NCI-H1417 (cell line): Measurements from ENCODE around the gene ALDH1A3.

ENCODE experiments used
- DNase-seq, 3 experiments: peaks; one replicate each; lab custom pipeline; 2025; lab: John Stamatoyannopoulos, UW

Gene ALDH1A3

DNA sequence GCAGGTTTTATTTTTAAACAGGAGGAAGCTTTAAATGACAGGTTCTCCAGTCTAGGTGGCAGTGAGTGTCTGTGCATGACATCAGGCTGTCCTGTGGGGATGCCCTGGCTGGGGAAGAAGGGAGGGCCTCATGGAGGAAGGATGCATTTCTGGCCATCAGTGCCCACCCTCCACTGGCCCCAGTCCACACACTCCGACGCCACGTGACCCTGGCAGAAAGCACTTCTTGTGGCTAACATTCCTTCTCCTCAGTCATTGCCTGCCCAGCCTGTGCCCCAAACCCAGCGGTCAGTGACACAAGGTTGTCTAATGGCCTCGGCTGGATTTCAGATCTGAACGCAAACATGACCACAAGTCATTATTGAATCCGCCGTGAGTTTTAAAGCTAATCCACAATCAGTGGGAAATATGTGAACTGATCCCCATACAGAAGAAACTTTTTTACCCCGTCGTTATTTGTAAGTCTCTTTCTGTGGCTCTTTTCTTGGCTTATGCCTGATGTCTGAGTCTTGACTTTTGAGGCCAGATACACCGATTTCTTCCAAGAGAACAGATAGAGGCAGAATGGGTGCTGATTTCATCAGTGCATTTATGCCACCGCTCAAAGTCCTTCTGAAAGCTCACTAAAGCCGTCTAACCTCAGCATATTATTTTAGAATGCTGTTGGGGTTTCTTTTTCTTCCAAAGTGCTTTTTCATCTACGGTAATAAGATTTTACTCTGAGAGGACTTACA lies 22.2 kb downstream of the ALDH1A3 start:
- no peak for DNase-seq

DNA sequence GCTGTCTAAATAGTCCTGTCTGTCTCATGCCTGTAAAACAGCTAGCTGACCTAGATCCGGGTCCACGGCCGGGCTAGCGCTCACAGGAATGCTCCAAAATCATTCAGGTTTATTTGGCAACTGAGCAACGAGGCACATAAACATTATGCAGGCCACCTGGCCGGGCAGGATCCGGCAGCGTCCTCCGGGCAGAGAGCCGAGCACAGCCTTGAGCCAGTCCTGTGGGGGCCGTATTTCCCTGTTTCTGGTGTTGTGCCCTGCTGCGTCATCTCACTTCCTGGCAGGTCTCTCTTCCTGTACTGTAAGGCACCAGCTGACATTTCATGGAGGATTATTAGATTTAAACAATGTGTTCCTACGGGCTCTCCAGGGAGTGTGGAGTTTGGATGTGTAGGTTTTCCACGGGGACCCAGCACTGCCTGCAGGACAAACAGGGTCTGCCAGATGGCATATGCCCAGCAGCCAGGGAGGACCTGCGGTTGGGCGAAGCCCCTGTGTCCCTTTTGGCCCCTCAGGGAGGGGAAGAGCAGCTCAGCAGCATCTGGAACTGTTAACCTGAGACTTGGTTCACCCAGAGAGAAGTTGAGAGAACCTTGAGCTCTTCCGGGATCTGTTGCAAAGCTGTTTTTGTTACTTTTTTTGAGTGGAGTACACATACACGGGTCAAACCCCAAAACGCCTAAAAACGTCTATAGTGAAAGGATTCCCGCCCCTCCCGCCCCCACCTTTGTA lies 23.0 kb downstream of the ALDH1A3 start:
- peak in 1 of 3 experiments; percentile 20 for DNase-seq

DNA sequence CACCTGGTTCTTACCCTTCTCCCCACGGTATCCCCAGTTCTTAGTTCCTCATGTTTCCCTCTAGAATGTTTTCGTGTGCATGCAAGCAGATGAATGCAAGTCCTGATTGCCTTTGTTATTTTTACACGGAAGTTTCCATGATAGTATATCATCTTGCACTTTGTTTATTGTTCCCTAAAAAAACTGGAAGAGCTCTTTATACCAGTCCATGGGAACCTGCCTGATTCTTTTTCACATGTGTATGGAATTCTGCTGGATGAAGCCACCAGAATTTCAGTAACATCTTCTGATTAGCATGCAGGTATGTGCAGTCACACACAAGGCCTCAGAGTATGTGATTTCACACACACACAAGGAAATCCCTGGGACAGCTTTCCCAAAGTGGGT lies 23.5 kb downstream of the ALDH1A3 start:
- DNase-seq, result no peak

DNA sequence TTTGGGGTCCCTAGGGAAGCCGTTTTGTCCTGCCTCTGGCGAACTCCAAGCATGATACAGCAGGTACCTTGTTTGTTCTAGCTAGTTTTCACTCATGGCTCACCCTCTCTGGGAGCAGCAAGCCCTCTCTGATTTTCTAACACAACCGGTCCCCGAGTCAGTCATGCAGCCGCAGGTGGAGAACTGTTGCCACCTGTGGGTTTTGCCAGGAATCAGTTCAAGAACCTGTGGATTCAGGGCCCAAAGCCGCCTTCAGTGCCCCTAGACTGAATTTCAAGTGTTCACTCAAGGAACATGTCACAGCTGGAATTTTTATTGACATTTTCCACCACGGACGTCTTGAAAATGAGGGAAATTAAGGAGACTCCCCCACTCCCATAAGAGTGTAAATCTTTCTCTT lies 26.2 kb downstream of the ALDH1A3 start:
- peak in 1 of 3 experiments; percentile 26 for DNase-seq

DNA sequence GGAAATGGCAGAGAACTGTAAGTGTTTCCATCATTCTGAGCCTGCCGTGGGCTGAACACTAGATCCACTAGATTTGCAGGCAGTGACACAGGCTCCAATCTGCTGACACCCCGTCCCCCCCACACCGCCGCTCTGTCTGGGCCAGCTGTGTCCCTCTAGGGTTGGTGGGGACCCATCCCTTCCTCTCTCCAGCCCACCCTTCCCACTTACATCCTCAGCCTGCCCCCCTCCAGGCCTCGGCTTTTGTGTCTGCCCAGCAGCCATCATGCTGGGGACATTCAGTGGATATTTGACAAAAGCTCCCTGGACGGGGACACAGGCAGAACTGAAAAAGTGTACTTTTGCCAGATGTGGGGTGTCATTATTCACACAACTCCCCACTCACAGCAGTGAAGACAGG lies 28.8 kb downstream of the ALDH1A3 start:
- no peak for DNase-seq

DNA sequence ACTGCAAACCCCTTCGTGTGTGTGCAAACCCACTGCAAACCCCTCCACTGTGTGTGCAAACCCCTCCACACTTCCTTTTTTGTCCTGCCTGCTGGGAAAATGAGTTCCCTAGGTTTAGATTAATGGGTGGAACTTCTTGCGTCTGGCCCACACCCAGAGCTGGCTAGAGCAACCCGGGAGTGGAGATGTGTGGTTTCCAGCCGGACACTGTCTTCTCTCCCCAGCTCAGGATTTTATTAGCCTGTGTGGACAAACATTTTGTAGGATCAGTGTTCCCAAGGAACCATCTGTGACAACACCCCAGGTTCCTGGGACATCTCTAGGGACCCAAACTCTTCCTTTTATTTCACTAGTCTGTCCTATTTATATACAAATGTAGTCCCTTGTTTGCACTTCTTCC lies 29.9 kb downstream of the ALDH1A3 start:
- DNase-seq, result no peak

DNA sequence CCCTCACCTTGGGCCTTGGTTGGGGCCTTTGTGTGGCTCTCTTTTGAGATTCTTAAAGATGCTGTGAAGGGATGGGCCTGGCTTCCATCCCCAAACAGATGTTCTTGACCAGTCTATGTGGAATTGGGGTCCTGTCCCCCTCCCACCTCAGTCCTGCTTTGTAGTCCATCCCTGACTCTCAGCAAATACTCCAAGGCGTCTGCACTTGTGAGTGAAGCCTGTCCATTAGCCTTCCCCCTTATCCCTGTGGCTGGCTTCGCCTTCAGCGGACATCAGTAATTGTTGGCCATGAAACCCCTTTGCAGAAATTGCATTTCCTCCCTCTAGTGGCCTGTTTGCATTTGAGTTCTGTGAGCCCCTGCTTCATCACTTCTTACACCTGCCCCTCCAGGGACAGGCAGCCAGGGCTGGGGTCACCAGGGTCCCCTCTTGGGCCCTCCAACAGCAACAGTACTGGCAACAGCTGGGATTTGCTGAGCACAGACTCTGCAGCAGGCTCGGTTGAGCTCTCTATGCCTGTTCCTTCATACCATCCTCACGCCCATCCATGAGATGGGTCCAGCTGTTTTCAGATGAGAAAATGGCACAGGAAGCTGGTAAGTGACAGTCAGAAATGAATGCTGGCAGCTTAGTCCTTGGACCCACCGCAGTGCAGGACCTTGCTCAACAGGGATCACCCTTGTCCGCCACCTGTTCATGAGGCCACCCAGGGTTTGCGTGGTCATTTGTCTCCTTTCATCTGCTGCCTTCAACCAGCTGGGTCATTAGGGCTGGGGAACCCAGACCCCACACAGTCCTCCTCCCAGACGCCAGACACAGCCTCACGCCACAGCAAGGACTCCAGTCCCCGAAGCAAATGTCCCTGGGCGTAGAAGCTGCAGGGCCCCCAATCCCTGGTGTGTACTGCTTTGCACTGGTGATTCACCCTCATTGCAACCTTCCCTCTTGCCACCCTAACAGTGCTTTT lies 30.6 kb downstream of the ALDH1A3 start:
- peak in 2 of 3 experiments; percentile 12 to 17 for DNase-seq

DNA sequence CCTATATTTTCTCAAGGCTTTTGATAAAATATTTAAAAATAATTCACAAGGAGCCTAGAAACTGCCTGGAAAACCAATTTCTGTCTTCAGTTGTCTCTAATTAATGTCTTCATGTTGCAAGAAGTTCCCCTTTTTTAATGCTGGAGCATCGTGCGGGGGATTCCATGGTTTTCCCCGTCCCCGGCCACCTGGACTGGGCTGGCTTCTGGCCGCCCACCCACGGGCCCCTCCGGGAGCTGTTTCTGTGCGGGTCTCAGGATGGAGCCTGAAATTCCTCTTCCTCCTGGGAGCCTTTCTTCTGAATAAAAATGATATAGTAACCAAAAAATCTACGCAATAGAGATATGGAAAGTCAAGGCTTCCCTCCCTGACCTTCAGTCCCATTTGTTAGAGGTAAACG lies 31.5 kb downstream of the ALDH1A3 start:
- DNase-seq, result no peak

DNA sequence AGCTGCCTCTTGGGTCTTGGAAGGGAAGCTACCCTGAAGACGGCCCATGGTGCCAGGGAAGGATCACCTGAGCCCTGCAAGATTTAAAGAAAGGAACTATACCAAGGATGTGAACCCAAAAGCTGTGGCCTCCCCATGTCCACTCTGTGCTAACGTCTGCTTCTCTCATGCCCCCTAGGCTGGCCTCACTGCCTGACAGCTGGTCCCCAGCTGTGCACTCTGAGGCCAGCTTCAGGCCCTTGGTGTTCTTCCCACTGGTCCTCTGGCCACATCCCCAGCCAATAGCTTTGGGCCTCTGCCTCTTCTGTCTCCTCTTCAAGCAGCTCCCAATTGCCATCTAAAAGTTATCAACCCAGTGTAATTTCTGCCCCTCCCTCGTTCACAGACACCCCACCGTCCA lies 34.3 kb downstream of the ALDH1A3 start:
- no peak for DNase-seq

DNA sequence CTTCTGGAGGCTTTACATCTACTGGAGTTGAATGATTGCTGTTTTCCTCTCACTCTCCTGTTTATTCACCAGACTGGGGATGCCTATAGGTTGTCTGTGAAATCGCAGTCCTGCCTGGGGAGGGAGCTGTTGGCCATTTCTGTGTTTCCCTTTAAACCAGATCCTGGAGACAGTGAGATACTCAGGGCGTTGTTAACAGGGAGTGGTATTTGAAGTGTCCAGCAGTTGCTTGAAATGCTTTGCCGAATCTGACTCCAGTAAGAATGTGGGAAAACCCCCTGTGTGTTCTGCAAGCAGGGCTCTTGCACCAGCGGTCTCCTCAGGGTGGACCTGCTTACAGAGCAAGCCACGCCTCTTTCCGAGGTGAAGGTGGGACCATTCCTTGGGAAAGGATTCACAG lies 35.2 kb downstream of the ALDH1A3 start:
- DNase-seq, result no peak

DNA sequence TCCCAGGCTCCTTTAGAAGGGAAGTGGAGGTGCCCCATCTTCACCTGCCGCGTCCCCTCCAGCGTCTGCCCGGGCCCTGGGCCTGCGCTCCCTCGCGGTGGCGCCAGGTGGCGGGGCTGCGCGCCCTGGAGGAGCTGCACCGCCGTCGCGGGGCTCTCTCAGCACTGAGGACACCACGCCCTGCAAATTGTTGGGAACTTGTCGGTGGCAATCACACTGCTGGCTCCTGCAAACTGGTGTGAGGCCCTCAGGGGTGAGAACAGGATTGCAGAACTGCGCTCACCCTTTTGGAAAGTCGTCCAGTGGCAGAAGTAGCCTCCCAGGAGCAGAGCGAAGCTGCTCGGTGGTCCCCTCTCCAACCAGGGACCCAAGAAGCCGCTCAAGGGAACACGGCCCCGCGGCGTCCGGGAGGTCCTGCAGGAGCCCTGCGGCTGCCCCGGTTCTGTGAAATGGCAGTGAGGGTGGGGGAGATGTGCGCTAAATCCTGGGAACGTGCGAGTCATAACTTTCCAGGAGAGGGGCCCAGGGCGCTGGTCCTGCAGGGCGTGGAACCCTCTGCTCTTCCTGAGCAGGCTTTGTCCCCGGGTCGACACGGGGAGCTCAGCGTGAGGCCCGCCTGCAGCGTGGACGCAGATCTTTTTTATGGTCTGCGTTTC lies 38.5 kb downstream of the ALDH1A3 start:
- peak; percentile 79 to 93 (median 84) for DNase-seq

DNA sequence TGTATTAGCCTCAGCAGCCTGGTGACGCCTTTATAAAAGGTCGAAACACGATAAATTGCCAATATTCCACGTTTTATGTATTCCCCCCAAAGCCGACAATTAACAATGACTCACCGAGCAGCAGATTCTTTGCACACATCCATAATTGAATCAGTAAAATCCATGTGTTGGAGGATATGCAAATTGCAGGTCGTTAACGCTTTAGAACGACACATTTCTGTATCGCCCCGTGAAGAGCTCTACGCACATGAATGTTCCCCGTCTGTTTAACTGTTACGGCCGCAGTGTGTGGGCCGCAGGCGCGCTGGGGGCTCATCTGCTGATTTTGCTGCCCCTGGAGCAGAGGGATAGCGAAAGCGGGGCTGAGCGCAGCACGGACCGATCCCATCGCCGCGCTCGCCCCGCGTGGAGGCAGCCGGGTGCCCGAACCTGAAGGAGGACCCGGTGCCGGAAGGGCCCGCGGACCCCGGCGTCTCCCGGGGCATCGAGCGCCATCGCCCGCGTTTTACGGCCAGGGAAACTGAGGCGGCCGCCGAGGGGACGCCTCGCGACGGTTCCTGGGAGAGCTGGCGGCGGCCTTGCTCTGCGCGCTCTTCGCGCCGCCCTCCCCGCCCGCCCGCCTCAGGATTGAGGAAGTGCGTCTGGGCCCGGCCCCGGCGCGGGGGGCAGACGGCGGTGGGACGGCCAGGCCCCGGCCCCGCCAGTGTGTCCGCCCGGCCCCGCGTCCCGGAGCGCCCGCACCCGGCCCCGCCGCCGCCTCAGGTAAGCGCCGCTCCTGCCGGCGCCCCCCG lies 39.3 kb downstream of the ALDH1A3 start, which contains the start of gene LRRK1:
Gene LRRK1 (plus strand): TSS at position 668 of the 791 bp plus-strand sequence. CDS start 5,276 bp downstream, outside the sequence.
- DNase-seq, result peak; percentile 52 to 73 (median 59)

DNA sequence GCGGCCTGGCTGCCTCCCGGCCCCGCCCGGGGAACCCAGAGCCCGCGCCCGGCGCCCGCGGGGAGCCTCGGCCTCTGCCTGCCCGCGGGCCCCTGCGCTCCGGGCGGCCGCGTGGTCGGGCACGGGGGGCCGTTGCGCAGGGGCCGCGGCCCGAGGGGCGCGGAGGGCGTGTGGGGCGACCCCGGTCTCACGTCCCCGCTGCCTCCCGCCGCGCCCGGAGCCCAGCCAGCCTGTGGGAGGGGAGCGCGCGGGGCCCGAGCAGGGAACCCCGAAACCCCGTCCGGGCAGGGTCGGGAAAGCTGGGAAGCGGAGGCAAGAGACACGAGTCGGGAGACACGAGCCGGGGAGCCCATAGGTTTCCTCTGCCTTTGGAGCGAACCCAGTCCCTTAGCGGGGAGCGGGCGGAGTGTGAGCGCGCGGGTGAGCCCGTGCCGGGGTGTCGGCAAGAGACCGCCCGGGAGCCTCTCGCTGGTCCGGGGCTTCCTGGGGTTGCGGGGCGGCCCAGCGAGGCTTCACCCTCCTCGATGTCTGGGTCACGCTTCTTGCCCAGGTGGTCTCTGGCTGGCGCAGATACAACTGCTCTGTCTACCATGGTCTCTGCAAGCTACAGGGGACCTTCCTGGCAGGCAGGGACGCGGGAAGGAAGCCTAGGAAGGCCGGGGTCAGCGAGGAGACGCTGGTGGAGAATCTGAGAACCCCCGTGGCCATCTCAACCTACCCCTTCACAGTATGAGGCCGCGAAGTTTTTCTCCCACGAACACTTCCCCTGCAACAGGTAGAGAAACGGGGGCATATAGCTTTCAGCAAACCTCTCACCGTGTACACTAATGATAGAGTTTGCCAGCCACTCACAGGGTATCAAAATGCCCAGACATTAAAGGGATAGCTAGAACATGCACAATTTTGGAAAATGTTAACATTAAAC lies 40.1 kb downstream of the ALDH1A3 start:
- DNase-seq, result peak in 2 of 3 experiments; percentile 55 to 59

DNA sequence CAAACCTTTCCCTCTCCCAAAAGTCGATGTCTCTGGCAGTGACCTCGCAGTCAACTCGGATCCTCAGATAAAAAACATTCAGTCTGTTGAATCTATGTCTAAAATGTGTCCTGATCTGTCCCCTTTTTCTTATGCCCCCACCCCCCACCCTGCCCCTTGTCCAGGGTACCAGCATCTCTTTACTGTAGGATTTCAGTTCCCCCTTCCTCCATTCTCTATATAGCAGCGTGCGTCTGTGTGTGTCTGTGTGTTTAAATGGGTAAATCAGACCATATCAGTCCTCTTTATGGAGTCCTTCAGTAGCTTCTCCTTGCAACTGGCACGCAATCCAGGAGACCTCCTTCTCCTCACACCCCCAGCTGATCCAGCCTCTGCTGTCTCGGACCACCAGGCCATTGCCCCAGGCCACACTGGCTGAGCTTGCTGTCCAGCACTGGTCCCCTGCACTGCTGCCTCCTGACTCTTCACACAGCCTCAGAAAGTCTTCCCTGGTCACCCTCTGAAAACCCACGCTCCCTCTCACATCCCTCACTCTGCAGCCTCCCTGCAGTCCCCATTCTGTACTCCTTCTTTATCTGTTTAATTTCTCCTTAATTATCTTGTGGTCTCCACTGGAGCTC lies 41.0 kb downstream of the ALDH1A3 start:
- no peak for DNase-seq

DNA sequence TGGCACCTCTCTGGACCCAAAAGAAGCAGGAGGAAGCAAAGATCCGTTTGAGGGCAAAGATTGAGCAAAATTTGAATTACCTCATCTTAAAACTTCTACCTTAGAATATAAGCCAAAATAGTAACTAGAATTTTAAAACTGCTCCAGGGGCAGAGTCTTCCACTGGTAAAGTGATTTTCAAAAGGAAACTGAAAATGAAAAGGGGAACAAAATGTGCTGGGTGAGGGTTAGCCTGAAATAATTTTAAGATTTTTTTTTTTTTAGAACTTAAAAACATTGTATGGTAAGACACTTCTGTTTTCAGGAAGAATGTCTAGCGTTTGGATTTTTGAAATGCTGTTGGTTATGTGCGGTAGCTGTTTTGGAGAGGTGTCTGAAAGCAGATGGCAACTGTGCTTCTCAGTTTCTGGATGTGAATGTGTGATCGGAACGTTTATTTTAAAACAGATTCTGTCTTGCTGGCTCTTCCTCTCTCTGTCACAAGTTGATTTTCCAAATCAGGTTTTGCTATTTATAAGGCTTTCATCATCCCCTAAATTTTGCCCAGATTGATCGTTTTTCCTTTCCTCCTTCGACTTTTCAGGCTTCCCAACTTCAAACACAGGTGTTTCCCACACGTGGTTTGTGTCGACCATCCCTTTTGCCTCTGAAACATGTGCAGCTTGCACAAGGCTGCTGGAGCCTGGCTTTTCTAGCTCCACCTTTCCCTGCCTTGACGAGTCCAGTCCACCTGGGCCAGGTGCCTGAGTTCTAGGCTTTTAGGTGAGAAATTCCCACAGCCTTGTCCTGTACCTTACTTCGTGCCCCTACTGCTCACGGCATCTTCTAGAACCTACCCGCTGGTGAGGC lies 42.8 kb downstream of the ALDH1A3 start:
- DNase-seq, result no peak

DNA sequence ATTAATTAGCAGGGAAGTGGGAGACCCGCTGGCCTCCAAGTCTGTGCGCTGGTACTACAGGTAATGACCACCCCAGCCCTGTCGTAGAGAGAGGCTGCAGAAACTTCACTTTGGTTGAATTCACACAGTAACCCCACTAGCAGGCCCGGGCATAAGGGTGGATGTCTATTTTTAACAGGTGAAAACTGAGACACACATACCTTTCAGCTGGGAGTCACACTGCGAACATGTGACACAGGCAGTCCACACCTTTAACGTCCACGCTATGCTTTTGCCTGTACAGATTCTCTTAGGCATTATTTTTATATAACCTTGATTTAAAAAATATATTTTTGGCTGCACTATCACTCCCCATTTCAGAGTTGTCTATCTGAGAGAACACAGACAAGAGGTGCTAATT lies 43.4 kb downstream of the ALDH1A3 start:
- DNase-seq, result no peak

DNA sequence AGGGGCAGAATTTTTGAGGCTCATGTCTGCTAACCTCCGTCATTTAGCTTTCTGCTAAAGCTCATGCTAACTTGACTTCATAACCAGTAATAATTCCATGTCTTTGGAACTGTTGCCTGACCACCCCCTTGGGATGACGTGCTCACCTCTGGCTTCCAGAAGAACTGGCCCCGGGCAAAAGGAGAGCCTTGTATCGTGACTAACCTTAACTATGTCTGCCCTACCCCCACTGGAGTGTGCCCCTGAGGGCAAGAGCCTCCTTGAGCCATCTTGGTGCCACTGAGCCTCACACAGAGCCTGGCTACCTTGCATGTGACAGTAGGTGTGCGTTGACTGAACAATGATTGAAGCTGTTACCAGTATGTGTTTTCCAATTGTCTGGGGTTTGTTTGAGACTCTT lies 44.3 kb downstream of the ALDH1A3 start:
- DNase-seq, result no peak

DNA sequence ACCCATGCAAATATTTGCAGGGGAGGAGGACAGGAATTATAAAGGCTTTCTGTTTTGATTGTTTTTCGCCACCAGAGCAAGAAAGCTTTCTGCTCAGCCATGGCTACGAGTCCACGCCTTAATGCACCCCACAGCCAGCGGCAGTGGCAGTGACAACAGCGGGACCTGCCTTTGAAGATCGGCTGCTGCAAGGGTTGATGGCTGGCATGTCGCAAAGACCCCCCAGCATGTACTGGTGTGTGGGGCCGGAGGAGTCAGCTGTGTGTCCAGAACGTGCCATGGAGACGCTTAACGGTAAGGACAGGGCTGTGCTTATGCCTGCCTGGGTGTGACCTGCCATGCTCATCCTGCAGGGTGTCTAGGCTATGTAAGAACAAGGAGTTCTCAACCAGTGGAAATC lies 44.8 kb downstream of the ALDH1A3 start:
- no peak for DNase-seq
